ENCODE data around the gene PLEKHF1.

- no peak for TF ChIP-seq EGR1 (IDR thresholded peaks at IDR 0.05)
- no peak for TF ChIP-seq EP300 (IDR thresholded peaks at IDR 0.05; ENCODE audit: borderline replicate concordance)
Measured at GRCh38 chr19:29626386-29626785, 38.9 kb upstream of the PLEKHF1 start.
